Keratinocyte (primary cell): ENCODE data around the gene TMEM259. TPM values are rescaled to one million over a fixed set of nuclear protein-coding genes. Genes with fewer than 3 reads are reported as not detected.

Source experiments
- DNase-seq: peaks from one replicate; pipeline ENCODE4 v3.0.0-alpha.2; 2011; ENCODE audit warnings: low read depth, missing footprints, low spot score
- FAIRE-seq: peaks from 2 replicates; lab custom pipeline; 2011; peaks lifted over from hg19 to GRCh38; lab: Jason Lieb, UNC
- H2AFZ ChIP-seq: 2 replicates; pipeline ENCODE4 v1.6.0; 2012; ENCODE audit warnings: low read length, control low read depth, inconsistent platforms; ENCODE audit not compliant: control insufficient read depth
- H3K27ac ChIP-seq: 2 replicates; pipeline ENCODE4 v1.5.1; 2011; ENCODE audit warnings: low read length; ENCODE audit not compliant: control insufficient read depth, insufficient read depth
- H3K27me3 ChIP-seq: 3 replicates; pipeline ENCODE4 v1.6.0; 2011; ENCODE audit warnings: low read length; ENCODE audit not compliant: control insufficient read depth, insufficient read depth; ENCODE audit errors: extremely low read depth
- H3K36me3 ChIP-seq, 2 experiments: 2 replicates in 1 of 2; 3 replicates in 1 of 2; pipeline ENCODE4 v1.5.1; 2011; ENCODE audit warnings: low read length in 2 of 2, mild to moderate bottlenecking in 1 of 2; ENCODE audit not compliant: control insufficient read depth in 2 of 2, insufficient read depth in 2 of 2; ENCODE audit errors: extremely low read depth in 1 of 2
- H3K4me1 ChIP-seq: 3 replicates; pipeline ENCODE4 v1.5.1; 2011; ENCODE audit warnings: low read length; ENCODE audit not compliant: control insufficient read depth, insufficient read depth; ENCODE audit errors: extremely low read depth
- H3K4me2 ChIP-seq: 3 replicates; pipeline ENCODE4 v1.6.0; 2011; ENCODE audit warnings: low read depth, low read length; ENCODE audit not compliant: control insufficient read depth, insufficient read depth; ENCODE audit errors: extremely low read depth
- H3K4me3 ChIP-seq, 3 experiments: fragments of 200-600 bp in 1 of 3; sonication (generic) in 1 of 3; 2 replicates in 2 of 3; 3 replicates in 1 of 3; pipeline ENCODE4 v1.5.1; 2011 to 2016; ENCODE audit warnings: low read length in 3 of 3, mild to moderate bottlenecking in 3 of 3, control low read depth in 2 of 3, inconsistent platforms in 1 of 3, low read depth in 1 of 3, mixed read lengths in 1 of 3, mixed run types in 1 of 3, moderate library complexity in 1 of 3; ENCODE audit not compliant: control insufficient read depth in 2 of 3, insufficient read depth in 2 of 3; ENCODE audit errors: extremely low read depth in 1 of 3
- H3K79me2 ChIP-seq: 2 replicates; pipeline ENCODE4 v1.6.0; 2012; ENCODE audit warnings: low read length; ENCODE audit not compliant: control insufficient read depth, insufficient read depth
- H3K9ac ChIP-seq: 3 replicates; pipeline ENCODE4 v1.6.0; 2011; ENCODE audit warnings: low read length; ENCODE audit not compliant: control insufficient read depth, insufficient read depth; ENCODE audit errors: extremely low read depth
- H3K9me1 ChIP-seq: 3 replicates; pipeline ENCODE4 v1.6.0; 2011; ENCODE audit warnings: low read length; ENCODE audit not compliant: control insufficient read depth, insufficient read depth; ENCODE audit errors: extremely low read depth
- H3K9me3 ChIP-seq: 2 replicates; pipeline ENCODE4 v1.5.1; 2012; ENCODE audit warnings: low read depth, low read length; ENCODE audit not compliant: control insufficient read depth
- H4K20me1 ChIP-seq: 3 replicates; pipeline ENCODE4 v1.6.0; 2011; ENCODE audit warnings: low read length; ENCODE audit not compliant: control insufficient read depth, insufficient read depth; ENCODE audit errors: extremely low read depth
- EZH2 ChIP-seq: IDR thresholded peaks from one replicate; pipeline ENCODE4 v1.6.1; 2012; ENCODE audit warnings: inconsistent platforms, mild to moderate bottlenecking, low read length, moderate library complexity
- dilution Hi-C: fragments of 300-500 bp; cut with MboI; formaldehyde crosslinking; loops from one replicate; pipeline ENCODE4 v1.7.0; 2020; ENCODE audit warnings: low sequenced_read_pairs; ENCODE audit not compliant: extremely low pct_ligation_motif_present
- polyA plus RNA-seq, 5 experiments: library from polyadenylated mRNA; depleted of rRNA in 3 of 5; stranded (reverse) in 3 of 5; stranded (forward) in 1 of 5; unstranded in 1 of 5; fragments of >200 nt; gene quantifications; 1 replicate in 1 of 5; 2 replicates in 3 of 5; 3 replicates in 1 of 5; pipeline versions ENCODE4 v1.2.1 to v1.2.3, GENCODE V29; 2011 to 2012; ENCODE audit warnings: missing spikeins in 2 of 5, low read depth in 1 of 5, low replicate concordance in 1 of 5
- TF ChIP-seq, protein P1 (sequence below), 3 experiments: IDR thresholded peaks in 1 of 3; conservative IDR thresholded peaks in 1 of 3; optimal IDR thresholded peaks in 1 of 3; 2 replicates in 2 of 3; 3 replicates in 1 of 3; pipeline versions ENCODE3 to v1.5.1; 2011; ENCODE audit warnings: low read length in 3 of 3, mild to moderate bottlenecking in 3 of 3, moderate library complexity in 2 of 3, control low read depth in 1 of 3, inconsistent platforms in 1 of 3; ENCODE audit not compliant: insufficient read depth in 2 of 3; ENCODE audit errors: extremely low read depth in 1 of 3

Gene TMEM259
- polyA plus RNA-seq, 1 donor (not counting 4 experiments of a cell fraction or from before 2014, with no cell fraction given) = 61.5 TPM

DNA sequence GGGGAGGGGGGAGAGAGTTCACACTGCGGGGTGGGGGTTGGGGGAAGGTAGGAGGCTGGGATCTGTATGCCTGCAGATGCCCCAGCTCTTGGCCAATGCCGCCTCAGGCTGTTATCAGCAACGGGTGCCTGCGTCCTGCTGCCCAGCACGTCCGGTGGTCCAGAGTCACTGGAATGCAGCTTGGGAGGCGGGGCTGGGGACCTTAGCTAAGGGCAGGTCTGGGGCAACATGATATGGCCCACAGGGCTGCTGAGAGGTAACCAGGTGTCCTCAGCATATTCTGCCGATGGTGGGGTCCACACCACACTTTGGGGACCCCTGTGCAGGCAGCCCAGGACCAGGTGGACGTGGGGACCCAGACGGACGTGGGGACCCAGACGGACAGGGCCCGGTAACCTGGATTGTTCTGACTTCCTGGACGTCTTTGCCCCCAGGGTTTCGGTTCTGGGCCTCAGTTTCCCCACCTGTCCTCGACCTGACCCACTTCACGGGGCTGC lies 45.4 kb upstream of the TMEM259 start:
- H3K4me2 ChIP-seq = peak overlapping the region; percentile 62
- no peaks in the 10 kb centered on the region for H4K20me1 ChIP-seq
- DNase-seq (no peak), FAIRE-seq (no peak)
- H3K27ac ChIP-seq = no peak overlapping the region
- H3K9me3 ChIP-seq = no peaks in the 10 kb centered on the region
- peaks cover 17% of the 10 kb centered on the region for H3K27me3 ChIP-seq
- H3K4me1 ChIP-seq = peaks cover 24% of the 10 kb centered on the region
- no peaks in the 10 kb centered on the region for H3K9me1 ChIP-seq
- dilution Hi-C loops = no loop called here
- peaks cover 0 to 5% of the 10 kb centered on the region in 2 experiments for H3K36me3 ChIP-seq
- TF ChIP-seq, protein P1, sequence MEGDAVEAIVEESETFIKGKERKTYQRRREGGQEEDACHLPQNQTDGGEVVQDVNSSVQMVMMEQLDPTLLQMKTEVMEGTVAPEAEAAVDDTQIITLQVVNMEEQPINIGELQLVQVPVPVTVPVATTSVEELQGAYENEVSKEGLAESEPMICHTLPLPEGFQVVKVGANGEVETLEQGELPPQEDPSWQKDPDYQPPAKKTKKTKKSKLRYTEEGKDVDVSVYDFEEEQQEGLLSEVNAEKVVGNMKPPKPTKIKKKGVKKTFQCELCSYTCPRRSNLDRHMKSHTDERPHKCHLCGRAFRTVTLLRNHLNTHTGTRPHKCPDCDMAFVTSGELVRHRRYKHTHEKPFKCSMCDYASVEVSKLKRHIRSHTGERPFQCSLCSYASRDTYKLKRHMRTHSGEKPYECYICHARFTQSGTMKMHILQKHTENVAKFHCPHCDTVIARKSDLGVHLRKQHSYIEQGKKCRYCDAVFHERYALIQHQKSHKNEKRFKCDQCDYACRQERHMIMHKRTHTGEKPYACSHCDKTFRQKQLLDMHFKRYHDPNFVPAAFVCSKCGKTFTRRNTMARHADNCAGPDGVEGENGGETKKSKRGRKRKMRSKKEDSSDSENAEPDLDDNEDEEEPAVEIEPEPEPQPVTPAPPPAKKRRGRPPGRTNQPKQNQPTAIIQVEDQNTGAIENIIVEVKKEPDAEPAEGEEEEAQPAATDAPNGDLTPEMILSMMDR (optimal IDR thresholded peaks at IDR 0.05 in 1 of 3, IDR thresholded peaks at IDR 0.05 in 1 of 3, conservative IDR thresholded peaks at IDR 0.05 in 1 of 3; ENCODE audit: extremely low read depth in 1 of 3, insufficient read depth in 2 of 3, low read length in 3 of 3) = no peak
- no peak for TF ChIP-seq EZH2
- H3K79me2 ChIP-seq = no peaks in the 10 kb centered on the region
- H3K9ac ChIP-seq = no peak overlapping the region
- H2AFZ ChIP-seq = no peak overlapping the region
- H3K4me3 ChIP-seq = no peak overlapping the region

DNA sequence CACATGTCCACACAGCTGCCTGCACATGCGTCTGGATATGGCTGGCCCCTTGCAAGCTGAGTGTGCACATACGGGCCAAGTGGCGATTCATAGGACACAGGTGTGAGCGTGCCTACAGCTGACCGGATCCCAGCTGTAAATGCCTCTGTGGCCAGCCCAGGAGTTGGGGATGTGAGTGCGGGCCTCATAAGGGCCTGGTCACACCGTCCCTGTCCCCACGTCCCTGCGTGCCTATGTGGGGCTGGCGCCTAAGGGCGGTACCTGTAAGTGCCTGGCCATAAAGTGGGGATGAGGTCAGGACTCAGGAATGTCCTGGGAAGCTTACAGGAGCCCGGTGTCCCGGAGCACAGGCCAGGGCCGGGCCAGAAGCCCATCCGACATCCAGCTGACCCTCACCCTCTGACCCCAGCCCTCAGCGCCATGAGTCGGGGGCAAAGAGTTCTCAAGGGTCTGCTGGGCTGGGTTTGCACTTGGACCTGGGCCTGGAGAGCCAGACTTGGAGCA lies 44.7 kb upstream of the TMEM259 start:
- no peak overlapping the region for H3K27ac ChIP-seq
- FAIRE-seq = peak; percentile 57
- H4K20me1 ChIP-seq = no peaks in the 10 kb centered on the region
- H2AFZ ChIP-seq = no peak overlapping the region
- TF ChIP-seq EZH2 = no peak
- TF ChIP-seq, protein P1 (optimal IDR thresholded peaks at IDR 0.05 in 1 of 3, IDR thresholded peaks at IDR 0.05 in 1 of 3, conservative IDR thresholded peaks at IDR 0.05 in 1 of 3; ENCODE audit: extremely low read depth in 1 of 3, insufficient read depth in 2 of 3, low read length in 3 of 3) = no peak
- no peak for DNase-seq
- H3K79me2 ChIP-seq = no peaks in the 10 kb centered on the region
- no peaks in the 10 kb centered on the region for H3K9me3 ChIP-seq
- peaks cover 12% of the 10 kb centered on the region for H3K27me3 ChIP-seq
- H3K9me1 ChIP-seq = no peaks in the 10 kb centered on the region
- no peak overlapping the region for H3K4me3 ChIP-seq
- dilution Hi-C loops = no loop called here
- no peak overlapping the region for H3K4me2 ChIP-seq
- H3K4me1 ChIP-seq = peaks cover 24% of the 10 kb centered on the region
- no peak overlapping the region for H3K9ac ChIP-seq
- peaks cover 0 to 5% of the 10 kb centered on the region in 2 experiments for H3K36me3 ChIP-seq
